ENCODE data around the gene LDHAL6B.

LDHAL6B gene

GRCh38 chr15:59218710-59219109, 12.1 kb downstream of the LDHAL6B start:
- DNase-seq (ENCODE audit: low spot score): no peak

GRCh38 chr15:59221511-59222505, 15.2 kb downstream of the LDHAL6B start:
- DNase-seq (ENCODE audit: low spot score): no peak

DNA sequence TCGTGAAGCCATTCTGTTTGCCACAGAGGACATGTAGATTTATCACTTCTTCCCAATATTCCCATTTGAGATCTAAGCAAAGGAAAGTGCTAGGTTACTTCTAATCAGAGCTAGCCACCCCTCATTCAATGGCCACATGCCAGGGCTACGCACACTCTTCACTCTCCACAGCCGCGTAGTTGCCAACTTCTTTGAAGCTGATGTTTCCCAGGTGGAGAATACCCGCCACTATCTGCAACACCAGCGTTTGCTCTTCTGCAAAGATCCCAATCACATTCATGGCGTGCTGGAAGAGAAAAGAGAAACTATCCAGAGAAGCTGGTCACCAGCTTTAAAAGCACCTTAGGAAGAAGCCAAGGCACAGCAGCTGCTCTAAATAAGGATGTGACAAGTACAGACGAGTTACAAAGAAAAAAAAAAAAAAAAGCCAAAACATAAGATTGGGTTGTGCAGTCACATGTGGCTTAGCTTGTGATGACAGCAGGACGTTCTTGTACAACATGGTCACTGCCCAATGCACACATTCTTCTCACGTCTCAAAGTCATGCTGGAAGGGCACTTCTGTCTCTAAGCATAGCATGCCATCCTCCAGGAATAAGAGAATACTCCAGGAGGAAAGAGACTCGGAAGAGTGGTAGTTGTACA, 16.4 kb downstream of the LDHAL6B start:
- DNase-seq (ENCODE audit: low spot score): no peak

DNA sequence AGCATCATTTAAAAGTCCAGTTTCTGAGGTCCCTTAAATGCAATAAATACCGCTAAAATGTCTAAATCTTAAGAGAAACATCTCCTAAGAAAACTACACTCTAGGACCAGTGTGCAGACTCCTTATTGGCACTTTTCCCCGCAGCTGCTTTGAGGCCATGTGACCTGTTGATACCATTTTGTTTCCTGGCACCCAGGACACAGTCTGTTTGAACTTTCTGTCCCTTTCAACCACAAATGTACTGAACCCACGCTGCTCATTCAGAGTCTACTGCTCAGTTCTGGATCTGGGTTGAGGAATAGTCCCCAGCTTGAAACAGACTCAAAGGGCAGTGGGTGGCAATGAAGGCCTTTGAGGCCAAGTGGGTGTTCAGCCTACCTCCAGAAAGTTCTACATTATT, 17.1 kb downstream of the LDHAL6B start:
- DNase-seq (ENCODE audit: low spot score): no peak

DNA sequence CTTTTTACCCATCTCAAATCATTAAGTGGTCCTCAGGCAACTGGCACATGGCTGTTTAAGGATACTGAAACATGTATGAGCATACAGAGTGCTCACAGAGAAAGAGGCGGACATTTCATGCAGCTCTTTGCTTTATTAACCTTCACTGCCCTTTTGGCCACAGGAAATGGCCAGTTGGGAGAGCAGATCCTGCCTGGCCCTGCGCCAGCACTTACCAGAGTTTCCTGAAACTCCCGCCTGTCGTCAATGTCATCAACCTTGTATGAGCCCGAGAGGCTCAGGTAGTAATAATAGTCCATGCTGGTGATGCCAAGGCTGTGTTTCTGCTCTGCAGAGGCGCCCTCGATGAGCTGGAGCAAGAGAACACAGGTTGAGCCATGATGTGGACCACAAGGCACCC, 17.8 kb downstream of the LDHAL6B start:
- no peak for DNase-seq (ENCODE audit: low spot score)

DNA sequence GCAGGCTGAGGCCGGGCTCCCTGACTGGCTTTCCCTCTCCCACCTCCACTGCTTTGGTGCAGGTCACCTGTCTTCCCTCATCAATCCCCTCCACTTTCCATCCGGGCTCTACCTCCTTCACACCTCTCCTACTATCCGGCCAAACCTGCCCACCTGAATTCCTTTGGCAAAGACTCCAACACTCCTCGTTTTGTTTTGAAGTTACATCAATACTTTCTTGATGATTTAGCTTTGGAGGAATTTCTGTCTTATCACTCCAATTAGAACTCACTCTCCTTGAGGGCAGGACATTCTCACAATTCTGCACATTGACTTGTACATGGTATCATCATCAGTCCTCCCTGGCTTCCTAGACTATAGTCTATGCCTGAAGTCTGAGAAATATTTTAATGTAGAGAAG, 20.4 kb downstream of the LDHAL6B start:
- DNase-seq (ENCODE audit: low spot score): no peak

DNA sequence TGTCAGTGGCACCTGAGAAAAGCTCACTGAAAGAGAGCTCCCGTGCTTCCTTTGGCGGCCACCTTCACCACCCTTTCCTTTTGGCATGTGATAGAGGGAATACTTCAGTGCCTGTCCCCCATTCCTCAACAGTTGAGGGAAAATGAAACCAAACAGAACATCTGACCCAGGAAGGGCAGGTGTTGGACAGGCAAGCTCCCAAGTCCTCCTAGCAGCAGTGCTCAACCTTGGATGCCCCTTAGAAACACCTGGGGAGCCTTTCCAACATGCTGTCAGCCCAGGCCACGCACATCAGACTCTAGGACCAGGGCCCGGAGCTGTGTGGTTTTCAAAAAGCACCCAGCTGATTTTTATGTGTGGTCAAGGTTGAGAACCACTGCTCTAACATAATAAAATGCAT, 22.4 kb downstream of the LDHAL6B start:
- DNase-seq (ENCODE audit: low spot score): no peak

DNA sequence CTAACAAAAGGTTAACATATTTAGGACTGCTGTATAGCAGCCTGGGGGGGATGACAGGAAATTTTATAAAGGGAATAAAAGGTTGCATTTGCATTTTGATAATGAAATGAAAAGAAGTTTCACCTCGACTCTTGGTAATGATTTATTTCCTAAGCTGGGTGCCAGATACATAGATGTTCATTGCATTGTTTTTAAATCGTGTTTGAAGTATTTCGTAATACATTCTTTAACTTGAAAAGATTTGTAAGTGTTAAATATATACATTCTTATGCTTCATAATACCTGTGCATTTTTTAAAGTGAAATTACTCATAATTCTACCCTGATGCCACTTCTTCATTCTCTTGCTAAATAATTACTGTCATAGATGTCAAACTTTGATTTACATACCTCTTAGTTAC, 22.8 kb downstream of the LDHAL6B start:
- DNase-seq (ENCODE audit: low spot score): no peak

DNA sequence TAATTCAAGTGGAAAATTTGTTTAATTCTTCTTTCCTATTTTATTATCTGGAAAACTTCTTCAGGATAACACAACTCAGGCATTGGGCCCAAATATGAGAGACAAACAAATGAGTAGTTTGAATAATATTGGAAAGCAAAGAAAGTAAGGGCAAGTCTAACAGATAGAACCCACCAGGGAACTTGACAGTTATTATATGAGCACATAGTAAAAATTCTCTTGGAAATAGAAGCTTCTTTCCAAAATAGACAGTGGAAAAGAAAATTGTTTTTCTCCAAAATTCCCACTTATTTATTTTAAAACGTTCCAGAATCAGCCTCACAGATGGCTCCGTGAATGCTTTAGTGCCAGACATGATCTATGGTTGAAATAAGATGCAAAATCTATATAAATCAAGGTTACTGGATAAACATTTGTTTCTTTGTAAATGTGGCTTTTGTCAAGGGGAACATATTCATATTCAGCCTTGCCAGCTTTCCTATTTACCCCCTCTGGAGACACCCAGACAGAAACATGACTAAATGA, 23.9 kb downstream of the LDHAL6B start:
- DNase-seq (ENCODE audit: low spot score): no peak

DNA sequence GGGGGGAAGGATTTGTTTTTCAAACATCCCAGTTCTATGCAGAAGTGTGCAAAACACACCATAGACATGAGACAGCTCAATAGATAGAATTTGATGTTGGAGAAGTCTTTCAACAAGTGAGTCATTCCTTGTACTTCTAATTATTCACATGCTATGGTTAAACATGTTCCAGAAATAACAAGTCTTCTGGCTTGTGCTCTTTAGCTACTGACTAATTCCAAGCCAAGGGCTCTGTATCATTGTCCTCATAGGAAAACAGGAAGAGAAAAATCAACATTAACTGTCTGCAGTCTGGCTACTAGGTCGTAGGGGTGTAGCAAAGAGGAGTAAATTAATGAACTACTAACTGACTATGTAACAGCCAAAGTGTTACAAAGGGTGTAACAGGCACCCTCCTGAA, 25.8 kb downstream of the LDHAL6B start:
- no peak for DNase-seq (ENCODE audit: low spot score)

DNA sequence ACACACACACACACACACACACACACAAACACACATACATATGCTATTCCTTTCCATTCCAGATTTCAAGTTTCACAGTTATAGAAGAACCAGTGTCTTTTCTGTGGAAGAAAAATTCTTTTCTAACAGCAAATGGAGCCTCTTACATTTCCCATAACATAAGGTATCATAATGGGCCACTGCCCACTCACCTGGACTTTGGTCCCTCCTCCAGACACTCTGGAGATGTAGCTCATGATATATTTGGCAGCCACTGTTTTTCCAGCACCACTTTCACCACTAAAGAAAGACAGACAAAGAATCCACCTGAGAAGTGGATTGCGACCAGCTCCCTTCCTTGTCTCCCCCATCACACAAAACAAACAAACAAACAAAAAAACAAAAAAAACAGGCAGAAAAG, 29.8 kb downstream of the LDHAL6B start:
- no peak for DNase-seq (ENCODE audit: low spot score)

GRCh38 chr15:59237119-59237855, 30.6 kb downstream of the LDHAL6B start:
- DNase-seq (ENCODE audit: low spot score): peak; percentile 25

GRCh38 chr15:59237924-59238331, 31.3 kb downstream of the LDHAL6B start:
- DNase-seq (ENCODE audit: low spot score): no peak

GRCh38 chr15:59240036-59240435, 33.4 kb downstream of the LDHAL6B start:
- no peak for DNase-seq (ENCODE audit: low spot score)

DNA sequence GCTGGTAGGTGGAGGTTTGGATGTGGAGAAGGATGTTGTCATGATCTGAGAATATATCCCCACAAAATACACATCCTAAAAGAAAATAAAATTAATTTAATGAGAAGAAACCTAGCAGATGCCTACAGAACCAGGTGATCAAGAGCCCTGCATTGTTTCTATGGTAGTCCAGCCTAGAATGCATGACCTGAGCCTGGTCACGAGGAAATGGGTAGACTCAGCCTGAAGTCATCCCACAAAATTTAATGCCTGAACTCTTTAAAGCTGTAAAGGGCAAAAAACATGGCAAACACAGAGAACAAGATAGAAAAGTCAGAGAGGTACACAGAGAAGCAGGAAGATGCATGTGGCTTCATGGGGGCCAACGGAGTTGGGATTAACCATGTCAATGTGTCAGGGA, 36.0 kb downstream of the LDHAL6B start:
- DNase-seq (ENCODE audit: low spot score): no peak

- no peak for DNase-seq (ENCODE audit: low spot score)
Measured at GRCh38 chr15:59243622-59244021, 37.0 kb downstream of the LDHAL6B start.

GRCh38 chr15:59244337-59244736, 37.7 kb downstream of the LDHAL6B start:
- DNase-seq (ENCODE audit: low spot score): no peak

DNA sequence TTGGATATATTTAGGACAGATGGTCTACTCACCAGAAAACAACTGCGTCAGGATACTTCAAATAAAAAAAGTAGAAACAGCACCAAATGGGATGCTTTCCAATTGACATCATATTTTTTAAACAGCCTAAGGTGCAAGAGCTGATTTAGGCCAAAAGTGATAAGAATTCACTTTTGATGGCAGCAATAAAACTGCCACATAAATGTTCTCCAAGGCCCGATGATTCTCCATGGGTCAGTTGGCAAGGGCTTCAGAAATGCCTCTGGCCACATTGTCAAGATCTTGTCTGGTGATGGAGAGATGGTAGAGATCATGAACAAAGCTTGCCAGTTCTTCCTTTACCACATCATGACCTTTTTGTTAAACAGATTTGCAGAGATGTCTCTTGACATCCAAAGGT, 38.9 kb downstream of the LDHAL6B start:
- no peak for DNase-seq (ENCODE audit: low spot score)

GRCh38 chr15:59247364-59247763, 40.7 kb downstream of the LDHAL6B start:
- peak; percentile 84 for DNase-seq (ENCODE audit: low spot score)

GRCh38 chr15:59249816-59250215, 43.2 kb downstream of the LDHAL6B start:
- peak; percentile 12 for DNase-seq (ENCODE audit: low spot score)

- DNase-seq (ENCODE audit: low spot score): no peak
Measured at GRCh38 chr15:59250249-59250648, 43.6 kb downstream of the LDHAL6B start.
